Pancreas (tissue), 10 donors: ENCODE measurements around the gene RASAL2. TPM values are rescaled to one million over a fixed set of nuclear protein-coding genes. Genes with fewer than 3 reads are reported as not detected.

Source experiments
- ATAC-seq, 4 donors: fragments of 200-7000 bp; cut with Tn5 transposase; one replicate each; pipeline versions ENCODE4 v1.8.0 to v1.9.1; 2020; ENCODE audit warnings: mild to moderate bottlenecking in 4 of 4, moderate library complexity in 4 of 4
- DNase-seq, 6 donors: peaks; one replicate each; pipeline ENCODE4 v3.0.0-alpha.2; 2020
- FAIRE-seq: peaks from 2 replicates; lab custom pipeline; 2012; peaks lifted over from hg19 to GRCh38; lab: Jason Lieb, UNC
- H3K27ac ChIP-seq, 4 donors: fragments of 200-600 bp; sonication (generic); 1 replicate in 3 of 4; 2 replicates in 1 of 4; pipeline versions ENCODE4 v1.5.0 to v1.8.0; 2020
- H3K27me3 ChIP-seq, 4 donors: fragments of 200-600 bp; one replicate each; pipeline ENCODE4 v1.8.0; 2021
- H3K36me3 ChIP-seq, 3 donors: fragments of 200-600 bp; sonication (generic) in 1 of 3; one replicate each; pipeline versions ENCODE4 v1.5.0 to v1.8.0; 2020 to 2021
- H3K4me1 ChIP-seq, 3 donors: fragments of 200-600 bp; one replicate each; pipeline ENCODE4 v1.8.0; 2021
- H3K4me3 ChIP-seq, 4 donors: fragments of 200-600 bp; sonication (generic) in 2 of 4; one replicate each; pipeline versions ENCODE4 v1.5.0 to v1.8.0; 2020 to 2021
- H3K9me3 ChIP-seq, 4 donors: fragments of 200-600 bp; one replicate each; pipeline ENCODE4 v1.8.0; 2021
- WGBS, 2 donors: extraction: QIAGEN DNeasy Blood & Tissue Kit; methylation state at CpG; one replicate each; pipeline ENCODE4 v1.1.7; 2013; 5-methylcytosine and 5-hydroxymethylcytosine counted together
- intact Hi-C, 3 donors: fragments of 100-400 bp; cut with DNase I; formaldehyde crosslinking; loops; one replicate each; pipeline versions ENCODE4 v1.11.1 to v1.14.2; 2022
- polyA plus RNA-seq, 2 donors: library from polyadenylated mRNA; stranded (reverse); fragments of 200-250 nt; gene quantifications; one replicate each; pipeline ENCODE4 v1.2.3, GENCODE V29; 2013
- total RNA-seq, 6 donors: library from RNA; stranded (reverse); fragmentation: NEBNext Ultra II Directional in 4 of 6; extraction: Animal tissue kit (Norgen Biotek cat#: 25700) in 4 of 6; gene quantifications; one replicate each; pipeline versions ENCODE4 v1.2.1 to v1.2.4, GENCODE V29; 2021 to 2023
- TF ChIP-seq, protein P1 (sequence below), 4 donors: fragments of 200-600 bp; sonication (generic) in 3 of 4; IDR thresholded peaks; one replicate each; pipeline versions ENCODE4 v1.5.0 to v1.8.0; 2021; ENCODE audit warnings: antibody characterized with exemption in 4 of 4
- donor health status: healthy with polysubstance abuse.
- donor health status: DM: no; HTN: no; CAD: no; lungs with moderate emphysema.
- donor health status: DM: no; HTN: no; CAD: no.
- donor health status: control.
- donor health status: control.
- donor health status: Bipolar disorder and iron deficiency.
- donor health status: DM: yes; HTN: yes; CAD: no.
- donor health status: DM: no; HTN: no; CAD: no.
- donor health status: DM: no; HTN: no; CAD: no.
- donor health status: DM: yes; HTN: yes; CAD: no.

Gene RASAL2
- total and polyA plus RNA-seq, 8 donors = 2.5 to 12.9 (median 4.9) TPM

DNA sequence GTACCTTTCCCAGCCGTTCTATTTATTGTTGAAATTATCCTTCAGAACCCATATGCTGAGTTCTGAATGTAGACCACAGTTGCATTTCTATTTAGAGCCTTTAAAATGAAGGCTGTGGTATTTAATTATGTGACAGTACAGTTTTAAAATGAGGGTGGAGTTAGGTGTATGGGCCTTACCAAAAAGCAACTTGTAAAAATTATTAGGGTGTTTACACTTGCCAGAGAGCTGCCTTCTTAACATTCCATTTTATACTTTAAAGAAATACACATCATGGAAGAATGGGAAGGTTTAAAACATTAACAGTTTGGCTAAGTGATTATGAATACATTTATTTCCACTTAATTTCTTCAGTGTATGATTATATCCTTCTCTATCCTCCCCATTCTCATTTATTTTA lies 75.7 kb downstream of the RASAL2 start:
- intact Hi-C loops = no loop called here
- Histone ChIP-seq H3K4me3 (no peak overlapping the region), H3K9me3 (no peaks in the 10 kb centered on the region), H3K27me3 (no peaks in the 10 kb centered on the region), H3K27ac (no peak overlapping the region), H3K4me1 (peaks cover 0 to 6% (median 4%) of the 10 kb centered on the region in 3 donors), H3K36me3 (no peaks in the 10 kb centered on the region)
- WGBS, 2 donors = 69 to 85% methylated on average over 1 of the region's 1 CpG
- FAIRE-seq (no peak), ATAC-seq (no peak), DNase-seq (no peak)
- TF ChIP-seq, protein P1, sequence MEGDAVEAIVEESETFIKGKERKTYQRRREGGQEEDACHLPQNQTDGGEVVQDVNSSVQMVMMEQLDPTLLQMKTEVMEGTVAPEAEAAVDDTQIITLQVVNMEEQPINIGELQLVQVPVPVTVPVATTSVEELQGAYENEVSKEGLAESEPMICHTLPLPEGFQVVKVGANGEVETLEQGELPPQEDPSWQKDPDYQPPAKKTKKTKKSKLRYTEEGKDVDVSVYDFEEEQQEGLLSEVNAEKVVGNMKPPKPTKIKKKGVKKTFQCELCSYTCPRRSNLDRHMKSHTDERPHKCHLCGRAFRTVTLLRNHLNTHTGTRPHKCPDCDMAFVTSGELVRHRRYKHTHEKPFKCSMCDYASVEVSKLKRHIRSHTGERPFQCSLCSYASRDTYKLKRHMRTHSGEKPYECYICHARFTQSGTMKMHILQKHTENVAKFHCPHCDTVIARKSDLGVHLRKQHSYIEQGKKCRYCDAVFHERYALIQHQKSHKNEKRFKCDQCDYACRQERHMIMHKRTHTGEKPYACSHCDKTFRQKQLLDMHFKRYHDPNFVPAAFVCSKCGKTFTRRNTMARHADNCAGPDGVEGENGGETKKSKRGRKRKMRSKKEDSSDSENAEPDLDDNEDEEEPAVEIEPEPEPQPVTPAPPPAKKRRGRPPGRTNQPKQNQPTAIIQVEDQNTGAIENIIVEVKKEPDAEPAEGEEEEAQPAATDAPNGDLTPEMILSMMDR (IDR thresholded peaks at IDR 0.05) = no peak

DNA sequence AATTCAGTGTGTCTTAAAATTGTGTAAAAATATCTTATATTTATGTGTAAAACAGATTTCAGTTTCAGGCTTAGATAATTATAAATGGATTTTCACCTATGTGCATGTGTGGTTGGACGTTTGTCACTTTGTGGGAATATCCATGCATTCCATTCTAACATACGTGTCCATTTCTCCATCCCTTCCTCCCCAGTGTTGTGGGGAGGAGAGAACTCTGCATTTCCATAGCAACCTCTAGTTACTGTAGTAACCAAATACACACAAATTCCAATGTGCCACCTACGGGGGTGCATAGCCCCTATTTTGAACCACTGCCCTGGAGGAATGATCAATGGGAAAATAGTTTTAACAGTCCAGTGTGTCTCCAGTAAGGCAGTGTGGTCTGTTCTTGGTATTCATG lies 79.0 kb downstream of the RASAL2 start:
- no peak for FAIRE-seq
- 82 to 87% methylated on average over 3 of the region's 3 CpGs for WGBS, 2 donors

DNA sequence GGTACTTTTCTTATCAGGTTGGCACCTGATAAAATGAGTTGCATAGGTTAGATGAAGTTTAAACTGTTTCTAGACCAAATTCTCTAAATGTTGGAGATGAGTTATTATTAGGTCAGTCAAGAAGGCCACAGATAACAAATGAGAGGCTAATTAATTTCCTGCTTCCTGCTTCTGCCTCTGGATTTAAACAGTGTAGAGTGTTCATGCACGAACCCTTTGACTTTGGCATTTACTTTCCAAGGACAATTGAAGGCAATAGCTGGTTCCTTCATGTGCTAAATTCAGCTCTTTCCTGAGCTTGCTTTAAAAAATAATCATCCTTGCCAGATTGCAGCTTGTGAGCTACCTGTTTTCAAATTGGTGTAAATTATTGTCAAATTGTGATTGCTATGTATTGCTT lies 80.6 kb downstream of the RASAL2 start:
- Histone ChIP-seq H3K27me3 (no peaks in the 10 kb centered on the region), H3K27ac (no peak overlapping the region), H3K4me3 (no peak overlapping the region), H3K4me1 (peaks cover 0 to 8% (median 6%) of the 10 kb centered on the region in 3 donors), H3K36me3 (no peaks in the 10 kb centered on the region), H3K9me3 (no peaks in the 10 kb centered on the region)
- DNase-seq (no peak), ATAC-seq (peak in 2 of 4 donors; percentile 26 to 42), FAIRE-seq (no peak)
- intact Hi-C loops = no loop called here
- TF ChIP-seq, protein P1 (IDR thresholded peaks at IDR 0.05) = no peak
- 6 to 12% methylated on average over 1 of the region's 1 CpG for WGBS, 2 donors

More for the DNA sequence above, 79.0 kb downstream of the RASAL2 start:
- Histone ChIP-seq H3K9me3 (no peaks in the 10 kb centered on the region), H3K27ac (no peak overlapping the region), H3K4me1 (peaks cover 0 to 8% (median 6%) of the 10 kb centered on the region in 3 donors), H3K27me3 (no peaks in the 10 kb centered on the region), H3K4me3 (no peak overlapping the region), H3K36me3 (no peaks in the 10 kb centered on the region)
- DNase-seq = no peak
- no peak for ATAC-seq
- intact Hi-C loops = no loop called here
- TF ChIP-seq, protein P1 (IDR thresholded peaks at IDR 0.05) = no peak

DNA sequence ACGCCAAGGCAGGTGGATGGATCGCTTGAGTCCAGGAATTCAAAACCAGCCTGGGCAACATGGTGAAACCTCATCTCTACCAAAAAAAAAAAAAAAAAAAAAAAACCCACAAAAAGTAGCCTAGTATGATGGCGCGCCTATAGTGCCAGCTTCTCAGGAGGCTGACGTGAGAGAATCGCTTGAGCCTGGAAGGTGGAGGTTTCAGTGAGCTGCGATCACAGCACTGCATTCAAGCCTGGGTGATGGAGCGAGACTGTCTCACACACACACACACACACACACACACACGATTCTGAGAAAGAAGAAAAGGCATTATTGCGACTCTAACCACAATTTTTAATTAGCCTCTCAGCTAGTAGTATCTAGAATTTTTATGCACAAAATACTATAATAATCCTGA lies 86.5 kb downstream of the RASAL2 start:
- Histone ChIP-seq H3K9me3 (no peaks in the 10 kb centered on the region), H3K27me3 (no peaks in the 10 kb centered on the region), H3K36me3 (no peaks in the 10 kb centered on the region), H3K27ac (no peak overlapping the region), H3K4me1 (no peaks in the 10 kb centered on the region), H3K4me3 (no peak overlapping the region)
- DNase-seq (no peak), ATAC-seq (no peak), FAIRE-seq (no peak)
- WGBS, 2 donors = 93% methylated on average over 10 of the region's 10 CpGs
- intact Hi-C loops = no loop called here
- TF ChIP-seq, protein P1 (IDR thresholded peaks at IDR 0.05) = no peak

DNA sequence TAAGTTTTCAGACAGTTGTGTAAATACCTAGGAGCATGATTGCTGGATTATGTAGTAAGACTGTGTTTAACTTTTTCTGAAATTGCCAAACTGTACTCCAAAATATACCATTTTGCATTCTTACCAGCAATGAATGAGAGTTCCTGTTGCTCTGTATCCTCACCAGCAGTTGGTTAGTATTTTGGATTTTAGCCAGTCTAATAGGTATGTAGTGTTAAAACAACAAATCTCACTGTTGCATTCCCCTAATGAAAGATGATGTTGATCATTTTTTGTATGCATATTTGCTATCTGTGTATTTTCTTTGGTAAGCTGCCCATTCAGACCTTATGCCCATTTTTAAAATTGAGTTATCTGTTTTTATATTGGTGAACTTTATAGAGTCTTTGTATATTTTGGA lies 89.9 kb downstream of the RASAL2 start:
- Histone ChIP-seq H3K4me3 (no peak overlapping the region), H3K27ac (no peak overlapping the region), H3K4me1 (no peaks in the 10 kb centered on the region), H3K36me3 (no peaks in the 10 kb centered on the region), H3K9me3 (no peaks in the 10 kb centered on the region), H3K27me3 (no peaks in the 10 kb centered on the region)
- intact Hi-C loops = no loop called here
- DNase-seq = no peak
- TF ChIP-seq, protein P1 (IDR thresholded peaks at IDR 0.05) = no peak
- ATAC-seq = no peak
- no peak for FAIRE-seq
